GM12801 (cell line): ENCODE measurements around the gene NUDT21.

ENCODE experiments used
- CTCF ChIP-seq: IDR thresholded peaks from one replicate; pipeline ENCODE4 v1.5.1; 2011; ENCODE audit warnings: control low read depth; ENCODE audit not compliant: insufficient read length; ENCODE audit errors: extremely low read depth

The NUDT21 gene

GRCh38 chr16:56382459-56382858 lies 68.7 kb downstream of the NUDT21 start:
- no peak for TF ChIP-seq CTCF
